GM04503 (cell line): ENCODE results near the gene RGS2.

Source experiments
- DNase-seq: peaks from one replicate; pipeline ENCODE4 v3.0.0-alpha.2; 2012; ENCODE audit warnings: low read depth

The RGS2 gene

GRCh38 chr1:192795916-192796618 lies 12.8 kb upstream of the RGS2 start:
- no peak for DNase-seq

- no peak for DNase-seq
Observed at GRCh38 chr1:192797143-192797542, 11.7 kb upstream of the RGS2 start.

- DNase-seq = no peak
Observed at GRCh38 chr1:192797891-192798290, 10.9 kb upstream of the RGS2 start.

- no peak for DNase-seq
Observed at GRCh38 chr1:192801451-192801850, 7.4 kb upstream of the RGS2 start.

- no peak for DNase-seq
Observed at GRCh38 chr1:192802406-192802805, 6.4 kb upstream of the RGS2 start.

GRCh38 chr1:192803501-192803900 lies 5.3 kb upstream of the RGS2 start:
- no peak for DNase-seq

GRCh38 chr1:192805832-192806323 lies 3.0 kb upstream of the RGS2 start:
- DNase-seq = peak; percentile 81

- DNase-seq = no peak
Observed at GRCh38 chr1:192807211-192808162, 1.4 kb upstream of the RGS2 start.

GRCh38 chr1:192808163-192808517 lies 699 bp upstream of the RGS2 start:
- no peak for DNase-seq

- DNase-seq = no peak
Observed at GRCh38 chr1:192809307-192810252, 741 bp downstream of the RGS2 start.

GRCh38 chr1:192810253-192810880 lies 1.5 kb downstream of the RGS2 start:
- no peak for DNase-seq

GRCh38 chr1:192811006-192811405 lies 2.2 kb downstream of the RGS2 start:
- no peak for DNase-seq

GRCh38 chr1:192811594-192812239 lies 2.9 kb downstream of the RGS2 start:
- no peak for DNase-seq

GRCh38 chr1:192812420-192813209 lies 3.8 kb downstream of the RGS2 start:
- DNase-seq = no peak

GRCh38 chr1:192814805-192815204 lies 6.0 kb downstream of the RGS2 start:
- DNase-seq = no peak

- no peak for DNase-seq
Observed at GRCh38 chr1:192817246-192817645, 8.4 kb downstream of the RGS2 start.

GRCh38 chr1:192821296-192821695 lies 12.5 kb downstream of the RGS2 start:
- no peak for DNase-seq

- DNase-seq = no peak
Observed at GRCh38 chr1:192824511-192824910, 15.7 kb downstream of the RGS2 start.

- DNase-seq = no peak
Observed at GRCh38 chr1:192826791-192827546, 18.1 kb downstream of the RGS2 start.
